Breast epithelium (tissue), 4 donors: ENCODE measurements around the gene FAM174B. TPM values are rescaled to one million over a fixed set of nuclear protein-coding genes. Genes with fewer than 3 reads are reported as not detected.

Experiments
- DNase-seq, 2 donors: peaks; one replicate each; pipeline ENCODE4 v3.0.0-alpha.2; 2019; ENCODE audit warnings: low spot score in 2 of 2
- H3K27ac ChIP-seq, 2 donors: fragments of 200-600 bp; sonication (generic) in 1 of 2; one replicate each; pipeline ENCODE4 v1.5.1; 2016 to 2019; ENCODE audit warnings: mild to moderate bottlenecking in 1 of 2
- H3K27me3 ChIP-seq, 2 donors: fragments of 200-600 bp; sonication (generic) in 1 of 2; one replicate each; pipeline versions ENCODE4 v1.5.1 to v1.6.0; 2017 to 2019; ENCODE audit warnings: control low read depth in 1 of 2, mild to moderate bottlenecking in 1 of 2
- H3K36me3 ChIP-seq: fragments of 200-600 bp; one replicate; pipeline ENCODE4 v1.5.1; 2019
- H3K4me1 ChIP-seq, 2 donors: fragments of 200-600 bp; sonication (generic); one replicate each; pipeline ENCODE4 v1.5.1; 2016 to 2019; ENCODE audit warnings: control low read depth in 1 of 2
- H3K4me3 ChIP-seq, 3 donors: fragments of 200-600 bp; sonication (generic); 1 replicate in 2 of 3; 2 replicates in 1 of 3; pipeline ENCODE4 v1.5.1; 2016 to 2019; ENCODE audit warnings: mild to moderate bottlenecking in 3 of 3, moderate library complexity in 2 of 3
- H3K9me3 ChIP-seq, 2 donors: fragments of 200-600 bp; sonication (generic) in 1 of 2; one replicate each; pipeline ENCODE4 v1.5.1; 2016 to 2019; ENCODE audit warnings: control low read depth in 1 of 2
- CTCF ChIP-seq, 3 donors: fragments of 450-650 bp; IDR thresholded peaks; one replicate each; pipeline ENCODE4 v1.5.1; 2016 to 2017; ENCODE audit warnings: antibody characterized with exemption in 3 of 3, mild to moderate bottlenecking in 3 of 3, moderate library complexity in 3 of 3
- POLR2A ChIP-seq: fragments of 450-650 bp; IDR thresholded peaks from one replicate; pipeline ENCODE4 v1.6.1; 2016; ENCODE audit warnings: antibody characterized with exemption, mild to moderate bottlenecking, moderate library complexity
- POLR2AphosphoS5 ChIP-seq, 3 donors: sonication (generic); formaldehyde crosslinking; IDR thresholded peaks; one replicate each; pipeline ENCODE4 v1.6.1; 2017; ENCODE audit warnings: antibody characterized with exemption in 3 of 3
- intact Hi-C: fragments of 100-400 bp; cut with DNase I; formaldehyde crosslinking; loops from one replicate; pipeline ENCODE4 v1.15.1; 2023; ENCODE audit warnings: low total_unique reads
- total RNA-seq, 3 donors: library from RNA; depleted of rRNA; stranded (reverse); fragments of >200 nt; gene quantifications; one replicate each; pipeline ENCODE4 v1.1.0, GENCODE V29; 2016

Gene FAM174B
- total RNA-seq, 3 donors from 2014 or later = 4.3 to 34.7 (median 20.6) TPM

GRCh38 chr15:92687195-92687602 lies 31.6 kb upstream of the FAM174B start:
- TF ChIP-seq POLR2A (no peak), CTCF (IDR thresholded peaks at IDR 0.05) (no peak), POLR2AphosphoS5 (IDR thresholded peaks at IDR 0.05) (no peak)
- no peak overlapping the region for H3K4me3 ChIP-seq
- DNase-seq = no peak
- H3K36me3 ChIP-seq = no peaks in the 10 kb centered on the region
- no peak overlapping the region for H3K27ac ChIP-seq
- H3K27me3 ChIP-seq = no peaks in the 10 kb centered on the region
- peaks cover 5% of the 10 kb centered on the region in 2 donors for H3K9me3 ChIP-seq
- no peaks in the 10 kb centered on the region for H3K4me1 ChIP-seq
- intact Hi-C loops = no loop called here

GRCh38 chr15:92683511-92683834 lies 27.9 kb upstream of the FAM174B start:
- intact Hi-C loops = no loop called here
- no peak for DNase-seq
- H3K9me3 ChIP-seq = peaks cover 0 to 3% of the 10 kb centered on the region in 2 donors
- H3K27ac ChIP-seq = peak overlapping the region in 1 of 2 donors; percentile 85
- H3K27me3 ChIP-seq = no peaks in the 10 kb centered on the region
- H3K4me1 ChIP-seq = no peaks in the 10 kb centered on the region
- H3K4me3 ChIP-seq = no peak overlapping the region
- no peaks in the 10 kb centered on the region for H3K36me3 ChIP-seq
- TF ChIP-seq POLR2AphosphoS5 (IDR thresholded peaks at IDR 0.05) = no peak
- TF ChIP-seq POLR2A = no peak
- TF ChIP-seq CTCF (IDR thresholded peaks at IDR 0.05) = peak in 2 of 3 donors; percentile 56 to 67

- DNase-seq = no peak
- Histone ChIP-seq H3K9me3 (no peaks in the 10 kb centered on the region), H3K36me3 (no peaks in the 10 kb centered on the region), H3K27me3 (no peaks in the 10 kb centered on the region), H3K4me3 (no peak overlapping the region), H3K4me1 (no peaks in the 10 kb centered on the region), H3K27ac (peak overlapping the region; percentile 61 to 85)
- intact Hi-C loops = no loop called here
- TF ChIP-seq CTCF (IDR thresholded peaks at IDR 0.05) (no peak), POLR2AphosphoS5 (IDR thresholded peaks at IDR 0.05) (no peak), POLR2A (no peak)
Observed at GRCh38 chr15:92682741-92683510, 27.4 kb upstream of the FAM174B start.

GRCh38 chr15:92681141-92681631 lies 25.6 kb upstream of the FAM174B start:
- no peak for DNase-seq
- H3K4me1 ChIP-seq = no peaks in the 10 kb centered on the region
- H3K9me3 ChIP-seq = no peaks in the 10 kb centered on the region
- H3K36me3 ChIP-seq = no peaks in the 10 kb centered on the region
- intact Hi-C loops = no loop called here
- TF ChIP-seq CTCF (IDR thresholded peaks at IDR 0.05) = no peak
- no peak for TF ChIP-seq POLR2A
- peak; percentile 27 to 68 (median 32) for TF ChIP-seq POLR2AphosphoS5 (IDR thresholded peaks at IDR 0.05)
- peak overlapping the region; percentile 38 to 85 for H3K27ac ChIP-seq
- no peak overlapping the region for H3K4me3 ChIP-seq
- H3K27me3 ChIP-seq = no peaks in the 10 kb centered on the region

- TF ChIP-seq POLR2A (no peak), POLR2AphosphoS5 (IDR thresholded peaks at IDR 0.05) (peak in 1 of 3 donors; percentile 43)
- intact Hi-C loops = no loop called here
- DNase-seq = peak in 1 of 2 donors; percentile 51
Observed at GRCh38 chr15:92677999-92678398, 22.4 kb upstream of the FAM174B start.

More at GRCh38 chr15:92677999-92678398, 22.4 kb upstream of the FAM174B start:
- no peaks in the 10 kb centered on the region for H3K36me3 ChIP-seq
- H3K4me1 ChIP-seq = no peaks in the 10 kb centered on the region
- no peak overlapping the region for H3K4me3 ChIP-seq
- peak overlapping the region in 1 of 2 donors; percentile 8 for H3K27ac ChIP-seq
- H3K27me3 ChIP-seq = no peaks in the 10 kb centered on the region
- H3K9me3 ChIP-seq = no peaks in the 10 kb centered on the region
